Measurements from ENCODE around the gene PIANP. TPM values are rescaled to one million over a fixed set of nuclear protein-coding genes. Genes with fewer than 3 reads are reported as not detected.
"Not testable (repeated sequence)": the region's sequence is repeated elsewhere in the genome, so short reads cannot be mapped to it uniquely, and the experiment has no call there.

PIANP gene
- total RNA-seq, 1 donor from 2014 or later: 0.16 TPM

GRCh38 chr12:6708351-6708750, 7.7 kb upstream of the PIANP start:
- DNase-seq (ENCODE audit: low spot score): not testable (repeated sequence)

- no peak for DNase-seq (ENCODE audit: low spot score)
Measured at GRCh38 chr12:6703631-6704030, 3.0 kb upstream of the PIANP start.

GRCh38 chr12:6701078-6701768, 608 bp upstream of the PIANP start:
- no peak for DNase-seq (ENCODE audit: low spot score)

GRCh38 chr12:6699989-6700645, 498 bp downstream of the PIANP start:
- DNase-seq (ENCODE audit: low spot score): no peak

- no peak for DNase-seq (ENCODE audit: low spot score)
Measured at GRCh38 chr12:6699259-6699988, 1.2 kb downstream of the PIANP start.

- no peak for DNase-seq (ENCODE audit: low spot score)
Measured at GRCh38 chr12:6698352-6699046, 2.1 kb downstream of the PIANP start.

- no peak for DNase-seq (ENCODE audit: low spot score)
Measured at GRCh38 chr12:6697584-6698351, 2.8 kb downstream of the PIANP start.

GRCh38 chr12:6696690-6697583, 3.7 kb downstream of the PIANP start:
- DNase-seq (ENCODE audit: low spot score): no peak

- no peak for DNase-seq (ENCODE audit: low spot score)
Measured at GRCh38 chr12:6695313-6696045, 5.1 kb downstream of the PIANP start.

GRCh38 chr12:6694701-6695100, 5.9 kb downstream of the PIANP start:
- no peak for DNase-seq (ENCODE audit: low spot score)

GRCh38 chr12:6693832-6694355, 6.7 kb downstream of the PIANP start:
- DNase-seq (ENCODE audit: low spot score): no peak

- DNase-seq (ENCODE audit: low spot score): no peak
Measured at GRCh38 chr12:6692888-6693287, 7.7 kb downstream of the PIANP start.

- no peak for DNase-seq (ENCODE audit: low spot score)
Measured at GRCh38 chr12:6691473-6691872, 9.1 kb downstream of the PIANP start.

GRCh38 chr12:6688999-6689882, 11.4 kb downstream of the PIANP start, which contains the start of gene ZNF384:
TSS of gene ZNF384 (minus strand) at chr12:6689375. CDS start at chr12:6679520, 9,855 bp downstream.
- peak; percentile 97 for DNase-seq (ENCODE audit: low spot score)

- DNase-seq (ENCODE audit: low spot score): no peak
Measured at GRCh38 chr12:6688543-6688998, 12.0 kb downstream of the PIANP start.

- no peak for DNase-seq (ENCODE audit: low spot score)
Measured at GRCh38 chr12:6685814-6686213, 14.8 kb downstream of the PIANP start.

GRCh38 chr12:6684609-6685008, 16.0 kb downstream of the PIANP start:
- DNase-seq (ENCODE audit: low spot score): no peak

GRCh38 chr12:6676962-6677361, 23.7 kb downstream of the PIANP start:
- no peak for DNase-seq (ENCODE audit: low spot score)

All from mesenteric fat pad (tissue), 1 donor.